PC-9 (cell line): ENCODE results near the gene SLC10A7.

Experiments
- CTCF ChIP-seq: fragments of 200-600 bp; sonication (generic); conservative IDR thresholded peaks from 2 replicates; pipeline ENCODE4 v1.6.1; 2017; ENCODE audit warnings: mixed run types, antibody characterized with exemption, mild to moderate bottlenecking, moderate library complexity
- EZH2 ChIP-seq: fragments of 200-600 bp; sonication (generic); IDR thresholded peaks from 2 replicates; pipeline ENCODE4 v1.8.0; 2017; ENCODE audit warnings: antibody characterized with exemption, low read depth

- no peak for TF ChIP-seq CTCF
- no peak for TF ChIP-seq EZH2
Observed at GRCh38 chr4:146494143-146494542, 27.6 kb downstream of the SLC10A7 start.
